ENCODE results near the gene ARHGDIG. TPM values are rescaled to one million over a fixed set of nuclear protein-coding genes. Genes with fewer than 3 reads are reported as not detected.

ARHGDIG gene
- not detected in 2 replicates for total RNA-seq

DNA sequence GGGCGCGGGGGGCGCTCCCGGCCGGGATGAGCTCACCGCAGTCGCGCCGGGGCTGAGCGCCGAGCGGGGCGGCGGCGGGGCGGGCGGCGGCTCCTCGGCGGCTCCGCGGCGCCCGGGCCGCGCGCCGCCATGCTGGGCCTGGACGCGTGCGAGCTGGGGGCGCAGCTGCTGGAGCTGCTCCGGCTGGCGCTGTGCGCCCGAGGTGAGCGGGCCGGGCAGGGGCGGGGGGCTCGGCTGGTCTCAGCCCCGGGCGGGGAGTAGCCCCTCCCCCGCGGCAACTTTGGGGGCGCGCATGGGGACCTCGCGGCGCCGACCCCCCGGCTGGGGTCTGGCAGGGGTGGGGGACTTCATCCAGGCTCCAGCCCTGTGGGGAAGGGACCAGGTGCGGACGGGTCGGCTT is at the start of gene ARHGDIG:
TSS of gene ARHGDIG (plus strand) at position 40 of the 400 bp plus-strand sequence. CDS start at position 130, 90 bp downstream.

DNA sequence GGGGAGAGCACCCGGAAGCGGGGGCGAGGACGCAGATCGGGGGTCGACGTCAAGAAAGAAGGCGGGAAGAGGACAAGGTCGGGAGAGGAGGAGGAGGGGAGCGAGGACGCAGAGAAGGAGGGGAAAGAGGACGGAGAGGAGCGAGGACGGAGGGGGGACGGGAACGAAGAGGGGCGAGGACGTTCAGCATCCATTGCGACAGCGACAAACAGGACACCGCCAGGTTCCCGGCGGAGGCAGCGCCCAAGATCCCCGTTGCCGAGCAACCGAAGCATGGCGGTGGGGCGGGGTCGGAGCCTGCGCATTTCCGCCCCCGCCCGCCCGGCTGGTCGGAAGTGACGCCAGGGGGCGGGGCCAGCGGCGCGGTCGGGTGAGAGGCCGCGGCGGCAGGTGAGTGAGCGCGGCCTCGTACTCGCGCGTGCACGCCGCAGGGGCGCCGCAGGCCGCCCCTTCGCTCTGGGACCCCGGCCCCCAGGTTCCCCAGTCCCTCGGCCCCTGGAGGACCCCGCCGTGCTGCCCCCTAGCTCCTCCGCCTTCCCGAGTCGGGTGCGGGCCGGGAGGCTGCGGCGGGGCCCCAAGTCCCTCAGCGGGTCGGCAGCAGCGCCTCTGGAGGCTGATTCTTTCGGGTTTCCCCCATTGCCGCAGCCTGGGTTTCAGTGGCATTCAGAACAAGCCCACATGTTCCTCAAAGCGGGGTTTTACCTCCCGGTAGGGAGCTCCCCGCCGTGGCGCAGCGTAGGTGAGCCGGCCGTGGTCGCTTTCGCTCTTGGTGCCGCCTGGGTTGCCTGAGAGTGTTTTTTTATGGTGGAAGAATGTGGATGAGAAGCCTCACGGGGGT is 45.7 kb upstream of the ARHGDIG start, which contains the start of gene FAM234A:
TSS of gene FAM234A (plus strand) at position 354 of the 838 bp plus-strand sequence. CDS start 19,593 bp downstream, outside the sequence.

DNA sequence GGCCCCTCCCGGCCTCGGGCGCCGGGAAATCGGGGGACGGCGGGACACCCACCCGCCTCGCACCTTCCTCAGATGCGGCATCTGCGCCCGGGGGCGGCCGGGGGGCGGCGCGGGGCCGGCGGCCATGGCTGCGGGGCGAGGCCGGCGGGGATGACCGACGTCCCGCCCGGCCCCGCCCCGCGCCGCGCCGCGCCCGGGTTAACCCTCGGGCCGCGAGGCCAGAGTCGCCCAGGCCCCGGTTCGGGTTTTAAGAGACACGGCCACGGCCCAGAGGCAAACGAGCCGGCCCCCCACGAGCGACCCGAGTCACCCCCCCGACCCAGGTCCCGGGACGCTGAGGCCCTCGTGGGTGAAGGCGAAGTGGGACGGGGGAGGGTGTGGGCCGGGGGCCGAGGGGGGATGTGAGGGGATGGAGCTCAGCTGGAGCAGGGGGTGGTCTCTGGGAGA is 4.6 kb upstream of the ARHGDIG start, which contains the start of gene RGS11:
TSS of gene RGS11 (minus strand) at position 159 of the 447 bp plus-strand sequence. CDS start at position 126, 33 bp downstream.

DNA sequence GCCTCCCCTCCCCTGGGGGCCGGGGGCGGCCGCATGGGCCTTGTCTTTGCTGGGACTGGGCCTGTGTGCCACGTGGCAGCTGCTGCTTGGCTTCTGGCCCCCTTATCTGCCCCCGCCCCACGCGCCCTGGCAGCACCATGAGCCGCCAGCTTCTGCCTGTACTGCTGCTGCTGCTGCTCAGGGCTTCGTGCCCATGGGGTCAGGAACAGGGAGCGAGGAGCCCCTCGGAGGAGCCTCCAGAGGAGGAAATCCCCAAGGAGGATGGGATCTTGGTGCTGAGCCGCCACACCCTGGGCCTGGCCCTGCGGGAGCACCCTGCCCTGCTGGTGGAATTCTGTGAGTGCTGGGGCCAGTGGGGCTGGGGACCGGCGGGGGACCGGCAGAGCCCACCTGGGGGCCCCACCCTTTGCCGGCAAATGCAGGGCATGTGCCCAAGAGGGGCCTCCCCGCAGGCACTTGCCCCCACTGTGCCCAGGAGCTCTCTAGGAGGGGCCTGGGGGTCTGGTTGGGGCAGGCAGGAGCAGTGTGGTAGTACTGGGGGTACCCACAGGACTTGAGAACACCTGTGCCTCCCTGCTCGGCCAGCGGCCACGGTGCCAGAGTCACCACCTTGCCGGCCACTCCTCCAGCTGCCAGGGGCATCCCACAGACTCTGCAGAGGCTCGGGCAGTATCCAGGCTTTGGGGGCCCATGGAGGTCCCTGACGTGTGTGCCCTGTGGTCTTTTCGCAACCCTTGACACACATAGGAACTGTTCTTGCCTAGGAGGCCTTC is 2.8 kb downstream of the ARHGDIG start, which contains the start of gene PDIA2:
TSS of gene PDIA2 (plus strand) at position 132 of the 773 bp plus-strand sequence. CDS start at position 138, 6 bp downstream.

Other genes starting within 250 kb of the ARHGDIG start
- gene POLR3K, start 227.0 kb upstream of the ARHGDIG start, total RNA-seq = 0.97 and 1.1 TPM in 2 replicates
- 9.0 and 9.6 TPM in 2 replicates for gene SNRNP25, start 226.8 kb upstream of the ARHGDIG start, total RNA-seq
- 42.4 and 44.0 TPM in 2 replicates for gene RHBDF1, start 208.0 kb upstream of the ARHGDIG start, total RNA-seq
- 133 and 153 TPM in 2 replicates for gene MPG, start 202.4 kb upstream of the ARHGDIG start, total RNA-seq
- gene NPRL3, start 141.9 kb upstream of the ARHGDIG start, total RNA-seq = 10.0 and 14.8 TPM in 2 replicates
- gene HBZ, start 127.9 kb upstream of the ARHGDIG start, total RNA-seq = not detected in 2 replicates
- not detected in 2 replicates for gene HBM, start 114.6 kb upstream of the ARHGDIG start, total RNA-seq
- gene HBA2, start 107.7 kb upstream of the ARHGDIG start, total RNA-seq = not detected in 2 replicates
- gene HBA1, start 103.9 kb upstream of the ARHGDIG start, total RNA-seq = not detected in 2 replicates
- gene HBQ1, start 100.1 kb upstream of the ARHGDIG start, total RNA-seq = not detected in 2 replicates
- 30.8 and 40.6 TPM in 2 replicates for gene LUC7L, start 51.1 kb upstream of the ARHGDIG start, total RNA-seq
- 84.5 and 89.4 TPM in 2 replicates for gene FAM234A, start 45.8 kb upstream of the ARHGDIG start, total RNA-seq
- 2.2 and 3.2 TPM in 2 replicates for gene RGS11, start 4.6 kb upstream of the ARHGDIG start, total RNA-seq
- not detected in 2 replicates for gene PDIA2, start 2.6 kb downstream of the ARHGDIG start, total RNA-seq
- gene AXIN1, start 72.1 kb downstream of the ARHGDIG start, total RNA-seq = 20.0 and 28.6 TPM in 2 replicates
- gene MRPL28, start 89.9 kb downstream of the ARHGDIG start, total RNA-seq = 54.7 and 57.2 TPM in 2 replicates
- 46.3 and 54.8 TPM in 2 replicates for gene PGAP6, start 101.4 kb downstream of the ARHGDIG start, total RNA-seq
- gene NME4, start 116.6 kb downstream of the ARHGDIG start, total RNA-seq = 122 and 127 TPM in 2 replicates
- 25.0 and 25.2 TPM in 2 replicates for gene DECR2, start 121.3 kb downstream of the ARHGDIG start, total RNA-seq
- 21.6 and 24.3 TPM in 2 replicates for gene RAB11FIP3, start 145.1 kb downstream of the ARHGDIG start, total RNA-seq
- 44.9 and 60.5 TPM in 2 replicates for gene CAPN15, start 247.1 kb downstream of the ARHGDIG start, total RNA-seq

All from hair follicle dermal papilla cell (primary cell).